PC-9 (cell line): ENCODE results near the gene OR8D4.

Experiments
- EZH2 ChIP-seq: fragments of 200-600 bp; sonication (generic); IDR thresholded peaks from 2 replicates; pipeline ENCODE4 v1.8.0; 2017; ENCODE audit warnings: antibody characterized with exemption, low read depth
- TF ChIP-seq, protein P1 (sequence below): fragments of 200-600 bp; sonication (generic); conservative IDR thresholded peaks from 2 replicates; pipeline ENCODE4 v1.6.1; 2017; ENCODE audit warnings: mixed run types, antibody characterized with exemption, mild to moderate bottlenecking, moderate library complexity

- TF ChIP-seq, protein P1, sequence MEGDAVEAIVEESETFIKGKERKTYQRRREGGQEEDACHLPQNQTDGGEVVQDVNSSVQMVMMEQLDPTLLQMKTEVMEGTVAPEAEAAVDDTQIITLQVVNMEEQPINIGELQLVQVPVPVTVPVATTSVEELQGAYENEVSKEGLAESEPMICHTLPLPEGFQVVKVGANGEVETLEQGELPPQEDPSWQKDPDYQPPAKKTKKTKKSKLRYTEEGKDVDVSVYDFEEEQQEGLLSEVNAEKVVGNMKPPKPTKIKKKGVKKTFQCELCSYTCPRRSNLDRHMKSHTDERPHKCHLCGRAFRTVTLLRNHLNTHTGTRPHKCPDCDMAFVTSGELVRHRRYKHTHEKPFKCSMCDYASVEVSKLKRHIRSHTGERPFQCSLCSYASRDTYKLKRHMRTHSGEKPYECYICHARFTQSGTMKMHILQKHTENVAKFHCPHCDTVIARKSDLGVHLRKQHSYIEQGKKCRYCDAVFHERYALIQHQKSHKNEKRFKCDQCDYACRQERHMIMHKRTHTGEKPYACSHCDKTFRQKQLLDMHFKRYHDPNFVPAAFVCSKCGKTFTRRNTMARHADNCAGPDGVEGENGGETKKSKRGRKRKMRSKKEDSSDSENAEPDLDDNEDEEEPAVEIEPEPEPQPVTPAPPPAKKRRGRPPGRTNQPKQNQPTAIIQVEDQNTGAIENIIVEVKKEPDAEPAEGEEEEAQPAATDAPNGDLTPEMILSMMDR, result no peak
- TF ChIP-seq EZH2, result no peak
These were observed 3.9 kb downstream of the OR8D4 start for GRCh38 chr11:123905826-123906225.
